HG02610 (cell line): Measurements from ENCODE around the gene SCGB1D2.

ENCODE experiments used
- ATAC-seq: cut with Tn5 transposase; IDR thresholded peaks from one replicate; pipeline ENCODE4 v1.9.1; 2021; ENCODE audit warnings: mild to moderate bottlenecking, moderate library complexity; ENCODE audit not compliant: unreplicated experiment

SCGB1D2 gene

GRCh38 chr11:62256281-62256680, 14.2 kb downstream of the SCGB1D2 start:
- ATAC-seq = no peak

- no peak for ATAC-seq
Measured at GRCh38 chr11:62260261-62260953, 18.4 kb downstream of the SCGB1D2 start.

GRCh38 chr11:62264004-62264403, 22.0 kb downstream of the SCGB1D2 start:
- ATAC-seq = no peak

- no peak for ATAC-seq
Measured at GRCh38 chr11:62266558-62266957, 24.5 kb downstream of the SCGB1D2 start.

GRCh38 chr11:62267050-62267449, 25.0 kb downstream of the SCGB1D2 start:
- ATAC-seq = no peak

GRCh38 chr11:62267576-62267975, 25.5 kb downstream of the SCGB1D2 start:
- no peak for ATAC-seq

GRCh38 chr11:62269654-62270278, 27.7 kb downstream of the SCGB1D2 start, which contains the start of gene SCGB2A2:
TSS of gene SCGB2A2 (plus strand) at chr11:62270158. CDS start at chr11:62270217, 59 bp downstream.
- ATAC-seq = no peak

GRCh38 chr11:62273284-62273683, 31.2 kb downstream of the SCGB1D2 start:
- no peak for ATAC-seq

GRCh38 chr11:62273789-62274275, 31.8 kb downstream of the SCGB1D2 start:
- ATAC-seq = no peak

GRCh38 chr11:62280452-62280851, 38.4 kb downstream of the SCGB1D2 start:
- ATAC-seq = no peak
